Hepatocyte (in vitro differentiated cells): Measurements from ENCODE around the gene STARD10. TPM values are rescaled to one million over a fixed set of nuclear protein-coding genes. Genes with fewer than 3 reads are reported as not detected.

Source experiments
- DNase-seq: peaks from one replicate; pipeline ENCODE4 v3.0.0-alpha.2; 2016; ENCODE audit warnings: low spot score
- H2AFZ ChIP-seq: fragments of 200-600 bp; sonication (generic); 2 replicates; pipeline ENCODE4 v1.6.0; 2016; ENCODE audit warnings: antibody characterized with exemption, mild to moderate bottlenecking
- H3K27ac ChIP-seq: fragments of 200-600 bp; sonication (generic); 2 replicates; pipeline ENCODE4 v1.5.1; 2016; ENCODE audit warnings: mild to moderate bottlenecking
- H3K27me3 ChIP-seq: fragments of 200-600 bp; sonication (generic); 2 replicates; pipeline ENCODE4 v1.6.1; 2016
- H3K36me3 ChIP-seq: fragments of 200-600 bp; sonication (generic); replicated peaks from 2 replicates; pipeline ENCODE4 v1.5.1; 2016; ENCODE audit warnings: low read depth; ENCODE audit not compliant: insufficient read depth
- H3K4me1 ChIP-seq: fragments of 200-600 bp; sonication (generic); 2 replicates; pipeline ENCODE4 v1.5.1; 2016; ENCODE audit warnings: mild to moderate bottlenecking, moderate library complexity; ENCODE audit not compliant: insufficient read depth
- H3K4me2 ChIP-seq: fragments of 200-600 bp; sonication (generic); 2 replicates; pipeline ENCODE4 v1.6.0; 2016
- H3K4me3 ChIP-seq: fragments of 200-600 bp; sonication (generic); 2 replicates; pipeline ENCODE4 v1.5.1; 2016; ENCODE audit warnings: mild to moderate bottlenecking
- H3K79me2 ChIP-seq: fragments of 200-600 bp; sonication (generic); 2 replicates; pipeline ENCODE4 v1.6.0; 2017; ENCODE audit warnings: mild to moderate bottlenecking
- H3K9me2 ChIP-seq: fragments of 200-600 bp; sonication (generic); replicated peaks from 2 replicates; pipeline ENCODE4 v1.6.0; 2017; ENCODE audit warnings: mild to moderate bottlenecking; ENCODE audit not compliant: insufficient read depth
- H3K9me3 ChIP-seq: fragments of 200-600 bp; sonication (generic); 2 replicates; pipeline ENCODE4 v1.5.1; 2016; ENCODE audit warnings: low read depth, mild to moderate bottlenecking
- H4K20me1 ChIP-seq: fragments of 200-600 bp; sonication (generic); 2 replicates; pipeline ENCODE4 v1.6.0; 2016; ENCODE audit warnings: mild to moderate bottlenecking; ENCODE audit not compliant: insufficient read depth, poor library complexity, severe bottlenecking
- CTCF ChIP-seq: fragments of 200-600 bp; sonication (generic); IDR thresholded peaks from 2 replicates; pipeline ENCODE4 v1.5.1; 2016; ENCODE audit warnings: antibody characterized with exemption, mild to moderate bottlenecking; ENCODE audit not compliant: poor library complexity
- EZH2 ChIP-seq: fragments of 200-600 bp; sonication (generic); IDR thresholded peaks from 2 replicates; pipeline ENCODE4 v1.6.1; 2016; ENCODE audit warnings: antibody characterized with exemption, mild to moderate bottlenecking, borderline replicate concordance
- EZH2phosphoT487 ChIP-seq: fragments of 200-600 bp; sonication (generic); IDR thresholded peaks from one replicate; pipeline ENCODE4 v1.6.1; 2018; ENCODE audit warnings: antibody characterized with exemption, mild to moderate bottlenecking, low read depth, moderate library complexity; ENCODE audit not compliant: unreplicated experiment, severe bottlenecking
- WGBS: methylation state at CpG from one replicate; pipeline ENCODE4 v1.1.6; 2016; ENCODE audit warnings: low lambda C conversion rate; ENCODE audit errors: missing lambda C conversion rate; 5-methylcytosine and 5-hydroxymethylcytosine counted together
- polyA plus RNA-seq: library from polyadenylated mRNA; unstranded; fragments of >200 nt; fragmentation: Nextera tagmentation; extraction: Ambion mirVana; gene quantifications from 2 replicates; pipeline ENCODE4 v1.2.1, GENCODE V29; 2016
- total RNA-seq: library from RNA; depleted of rRNA; stranded (reverse); fragments of >200 nt; gene quantifications from 2 replicates; pipeline ENCODE4 v1.2.3, GENCODE V29; 2014

Gene STARD10
- total and polyA plus RNA-seq, 2 experiments from 2014 or later = 290 to 686 TPM

DNA sequence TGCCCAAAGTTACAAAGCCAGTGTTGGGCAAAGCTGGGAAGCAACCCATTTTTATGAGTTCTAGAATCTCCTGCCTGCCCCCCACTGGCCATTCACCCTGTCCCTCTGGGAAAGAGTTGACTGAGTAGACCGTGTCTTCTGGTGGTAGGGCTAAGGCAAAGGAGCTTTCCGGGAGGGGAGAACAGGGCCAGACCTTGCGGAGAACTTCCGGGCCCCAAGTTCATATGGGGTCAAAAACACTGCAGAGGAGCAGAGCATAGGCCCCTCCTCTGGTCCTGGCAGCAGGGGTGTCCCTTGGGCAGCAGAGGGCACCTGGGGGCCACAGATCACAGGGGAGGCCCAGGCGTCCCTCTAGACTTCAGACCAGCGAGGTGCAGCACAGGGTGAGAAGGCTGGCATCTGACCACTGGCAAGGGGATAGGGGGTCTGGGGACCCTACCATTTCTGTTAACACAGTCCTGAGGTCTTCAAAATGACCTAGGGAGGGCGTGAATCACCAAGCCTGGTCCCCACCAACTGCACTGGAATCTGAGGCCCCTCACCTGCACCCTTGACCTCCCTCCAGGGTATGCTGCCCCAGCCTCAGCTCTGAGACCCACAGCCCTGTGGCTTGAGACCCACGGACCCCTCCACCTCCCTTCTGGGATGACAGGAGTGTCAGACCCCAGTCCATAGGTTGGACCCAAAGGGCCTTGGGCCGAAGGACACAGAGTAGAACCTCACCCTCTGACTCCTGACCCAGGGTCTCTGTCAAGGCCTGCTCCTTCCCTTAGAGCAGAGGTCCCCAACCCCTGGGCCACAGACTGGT, 40.3 kb downstream of the STARD10 start:
- peak overlapping the region; percentile 77 for H3K27ac ChIP-seq
- H3K27me3 ChIP-seq = no peaks in the 10 kb centered on the region
- 90% methylated on average over 9 of the region's 9 CpGs for WGBS
- peaks cover 27% of the 10 kb centered on the region for H3K4me1 ChIP-seq
- H3K9me3 ChIP-seq = no peaks in the 10 kb centered on the region
- H3K79me2 ChIP-seq = peaks cover 31% of the 10 kb centered on the region
- H3K4me2 ChIP-seq = peak overlapping the region; percentile 98
- H2AFZ ChIP-seq = no peak overlapping the region
- no peak overlapping the region for H3K4me3 ChIP-seq
- DNase-seq = no peak
- no peaks in the 10 kb centered on the region for H4K20me1 ChIP-seq
- H3K9me2 ChIP-seq = no peaks in the 10 kb centered on the region
- no peaks in the 10 kb centered on the region for H3K36me3 ChIP-seq
- TF ChIP-seq EZH2phosphoT487 (no peak), CTCF (no peak), EZH2 (no peak)

- no peaks in the 10 kb centered on the region for H3K9me2 ChIP-seq
- TF ChIP-seq EZH2phosphoT487 (no peak), EZH2 (no peak), CTCF (no peak)
- DNase-seq = peak; percentile 90
- WGBS = 3% methylated on average over 26 of the region's 51 CpGs
- peak within 1 kb of the TSS; percentile 98 for H3K4me2 ChIP-seq
- peaks cover 31% of the 10 kb centered on the region for H3K79me2 ChIP-seq
- H3K4me3 ChIP-seq = peak within 1 kb of the TSS; percentile 89
- H3K27ac ChIP-seq = peak within 1 kb of the TSS; percentile 77
- peaks cover 32% of the 10 kb centered on the region for H3K4me1 ChIP-seq
- H2AFZ ChIP-seq = peak within 1 kb of the TSS; percentile 48
- no peaks in the 10 kb centered on the region for H3K9me3 ChIP-seq
- no peaks in the 10 kb centered on the region for H3K36me3 ChIP-seq
- no peaks in the 10 kb centered on the region for H4K20me1 ChIP-seq
- no peaks in the 10 kb centered on the region for H3K27me3 ChIP-seq
Observed at GRCh38 chr11:72752088-72752914, 41.5 kb downstream of the STARD10 start, which contains the start of gene ARAP1. TSS of gene ARAP1 (minus strand) at chr11:72752408. CDS start at chr11:72727128, 25,280 bp downstream.

- peaks cover 38% of the 10 kb centered on the region for H3K4me1 ChIP-seq
- H2AFZ ChIP-seq = peak overlapping the region; percentile 48
- no peaks in the 10 kb centered on the region for H3K9me2 ChIP-seq
- 26% methylated on average over 16 of the region's 19 CpGs for WGBS
- no peaks in the 10 kb centered on the region for H3K27me3 ChIP-seq
- DNase-seq = no peak
- H4K20me1 ChIP-seq = no peaks in the 10 kb centered on the region
- peak overlapping the region; percentile 89 for H3K4me3 ChIP-seq
- H3K4me2 ChIP-seq = peak overlapping the region; percentile 98
- no peaks in the 10 kb centered on the region for H3K9me3 ChIP-seq
- no peaks in the 10 kb centered on the region for H3K36me3 ChIP-seq
- H3K27ac ChIP-seq = peak overlapping the region; percentile 77
- peaks cover 39% of the 10 kb centered on the region for H3K79me2 ChIP-seq
- TF ChIP-seq EZH2 (no peak), CTCF (no peak)
Observed at GRCh38 chr11:72751116-72752087, 42.4 kb downstream of the STARD10 start.
